H1 (cell line): ENCODE results near the gene ABCD4. TPM values are rescaled to one million over a fixed set of nuclear protein-coding genes. Genes with fewer than 3 reads are reported as not detected.

ENCODE experiments used
- CTCF ChIA-PET: fragments of 300-600 bp; sonication (Branson Sonifier 250); formaldehyde crosslinking; loops from one replicate; lab custom pipeline; 2021; ENCODE audit not compliant: partially characterized antibody; lab: Charles Lee
- POLR2A ChIA-PET: fragments of 300-600 bp; sonication (Branson Sonifier 250); formaldehyde crosslinking; loops from one replicate; lab custom pipeline; 2021; ENCODE audit warnings: inconsistent platforms; ENCODE audit not compliant: partially characterized antibody; lab: Charles Lee
- DNase-seq, 2 experiments: peaks; one replicate each; pipeline versions ENCODE4 v3.0.0 to v3.0.0-alpha.2; 2010 to 2022; ENCODE audit warnings: low spot score in 2 of 2, low read depth in 1 of 2, mixed read lengths in 1 of 2
- FAIRE-seq: peaks from 2 replicates; lab custom pipeline; 2011; peaks lifted over from hg19 to GRCh38; lab: Jason Lieb, UNC
- H2AFZ ChIP-seq: 2 replicates; pipeline ENCODE4 v1.8.1; 2012; ENCODE audit warnings: low read length, inconsistent platforms
- H2AK5ac ChIP-seq: 2 replicates; pipeline ENCODE4 v1.6.1; 2013; ENCODE audit warnings: low read depth, low read length
- H2BK120ac ChIP-seq: replicated peaks from 2 replicates; pipeline ENCODE3; 2013; ENCODE audit warnings: low read depth, low read length, inconsistent platforms
- H2BK12ac ChIP-seq: 2 replicates; pipeline ENCODE4 v1.6.1; 2013; ENCODE audit warnings: low read depth, low read length
- H2BK15ac ChIP-seq: 2 replicates; pipeline ENCODE4 v1.6.1; 2013; ENCODE audit warnings: low read length
- H2BK20ac ChIP-seq: 2 replicates; pipeline ENCODE4 v1.6.1; 2013; ENCODE audit warnings: low read length
- H2BK5ac ChIP-seq: 2 replicates; pipeline ENCODE4 v1.6.1; 2013; ENCODE audit warnings: low read depth, low read length
- H3K14ac ChIP-seq: 2 replicates; pipeline ENCODE4 v1.6.1; 2013; ENCODE audit warnings: inconsistent platforms; ENCODE audit not compliant: insufficient read length
- H3K18ac ChIP-seq: 2 replicates; pipeline ENCODE4 v1.6.1; 2013; ENCODE audit warnings: low read length; ENCODE audit errors: extremely low read depth
- H3K23ac ChIP-seq: 2 replicates; pipeline ENCODE4 v1.6.1; 2013; ENCODE audit warnings: inconsistent platforms; ENCODE audit not compliant: insufficient read length
- H3K23me2 ChIP-seq: 2 replicates; pipeline ENCODE4 v1.6.1; 2013; ENCODE audit warnings: low read depth, low read length
- H3K27ac ChIP-seq: 2 replicates; pipeline ENCODE4 v1.6.1; 2011; ENCODE audit warnings: low read depth, low read length, inconsistent platforms
- H3K27me3 ChIP-seq, 4 experiments: replicated peaks in 1 of 4; 1 replicate in 1 of 4; 2 replicates in 3 of 4; pipeline versions ENCODE4 v1.6.1 to v1.8.1; 2011 to 2013; ENCODE audit warnings: low read length in 3 of 4, mild to moderate bottlenecking in 3 of 4, inconsistent platforms in 2 of 4, mixed read lengths in 2 of 4, moderate library complexity in 1 of 4; ENCODE audit not compliant: control insufficient read depth in 3 of 4, insufficient read depth in 3 of 4; ENCODE audit errors: extremely low read depth in 1 of 4
- H3K36me3 ChIP-seq, 4 experiments: 2 replicates each; pipeline versions ENCODE4 v1.6.1 to v1.8.1; 2011 to 2013; ENCODE audit warnings: mild to moderate bottlenecking in 4 of 4, low read length in 3 of 4, moderate library complexity in 2 of 4, control low read depth in 1 of 4, inconsistent platforms in 1 of 4; ENCODE audit not compliant: insufficient read depth in 4 of 4, control insufficient read depth in 2 of 4
- H3K4ac ChIP-seq: replicated peaks from 2 replicates; pipeline ENCODE3; 2013; ENCODE audit warnings: low read length, low read depth, mixed read lengths, inconsistent platforms; ENCODE audit not compliant: insufficient read length
- H3K4me1 ChIP-seq, 4 experiments: replicated peaks in 1 of 4; 1 replicate in 1 of 4; 2 replicates in 3 of 4; pipeline versions ENCODE4 v1.6.1 to v1.8.1; 2011 to 2013; ENCODE audit warnings: low read length in 3 of 4, inconsistent platforms in 2 of 4, mixed read lengths in 1 of 4; ENCODE audit not compliant: insufficient read depth in 4 of 4, control insufficient read depth in 3 of 4
- H3K4me2 ChIP-seq, 2 experiments: 2 replicates each; pipeline versions ENCODE4 v1.6.1 to v1.8.1; 2011 to 2013; ENCODE audit warnings: low read depth in 2 of 2, low read length in 2 of 2, control low read depth in 1 of 2, inconsistent platforms in 1 of 2, mild to moderate bottlenecking in 1 of 2; ENCODE audit not compliant: insufficient read depth in 1 of 2
- H3K4me3 ChIP-seq, 4 experiments: fragments of 200-600, 300-600 bp in 1 of 4; sonication (generic), shearing (Covaris generic), sonication (Bioruptor Twin) in 1 of 4; 2 replicates each; pipeline versions ENCODE4 v1.5.1 to v1.8.1; 2011 to 2016; ENCODE audit warnings: low read length in 4 of 4, low read depth in 3 of 4, control low read depth in 2 of 4, inconsistent platforms in 2 of 4, mild to moderate bottlenecking in 2 of 4, mixed read lengths in 1 of 4, moderate library complexity in 1 of 4; ENCODE audit not compliant: insufficient read depth in 2 of 4; ENCODE audit errors: extremely low read depth in 1 of 4
- H3K56ac ChIP-seq: replicated peaks from 2 replicates; pipeline ENCODE3; 2013; ENCODE audit warnings: low read depth, mild to moderate bottlenecking, mixed read lengths, low read length, inconsistent platforms; ENCODE audit not compliant: insufficient read length
- H3K79me1 ChIP-seq: 2 replicates; pipeline ENCODE4 v1.6.1; 2013; ENCODE audit warnings: low read depth, low read length, control low read depth
- H3K79me2 ChIP-seq, 2 experiments: 2 replicates each; pipeline versions ENCODE4 v1.6.1 to v1.8.1; 2012 to 2013; ENCODE audit warnings: low read length in 2 of 2, mild to moderate bottlenecking in 2 of 2, inconsistent platforms in 1 of 2; ENCODE audit not compliant: insufficient read depth in 2 of 2, control insufficient read depth in 1 of 2
- H3K9ac ChIP-seq, 4 experiments: replicated peaks in 1 of 4; 1 replicate in 1 of 4; 2 replicates in 3 of 4; pipeline versions ENCODE4 v1.6.1 to v1.8.1; 2011 to 2013; ENCODE audit warnings: low read depth in 3 of 4, low read length in 3 of 4, control low read depth in 2 of 4, mild to moderate bottlenecking in 2 of 4, moderate library complexity in 2 of 4, inconsistent platforms in 1 of 4; ENCODE audit errors: extremely low read depth in 1 of 4
- H3K9me3 ChIP-seq, 2 experiments: 2 replicates each; pipeline versions ENCODE4 v1.6.1 to v1.8.1; 2012 to 2013; ENCODE audit warnings: mild to moderate bottlenecking in 2 of 2, moderate library complexity in 2 of 2, control low read depth in 1 of 2, inconsistent platforms in 1 of 2, low read depth in 1 of 2, low read length in 1 of 2, mixed read lengths in 1 of 2; ENCODE audit not compliant: insufficient read depth in 2 of 2
- H4K20me1 ChIP-seq, 2 experiments: replicated peaks in 1 of 2; 2 replicates each; pipeline versions ENCODE3 to v1.8.1; 2011 to 2013; ENCODE audit warnings: inconsistent platforms in 2 of 2, low read length in 2 of 2, mild to moderate bottlenecking in 1 of 2; ENCODE audit not compliant: insufficient read depth in 2 of 2, control insufficient read depth in 1 of 2
- H4K5ac ChIP-seq: 2 replicates; pipeline ENCODE4 v1.6.1; 2013; ENCODE audit warnings: low read length, low read depth, mixed read lengths, inconsistent platforms; ENCODE audit not compliant: insufficient read length
- H4K8ac ChIP-seq: 2 replicates; pipeline ENCODE4 v1.8.0; 2013; ENCODE audit warnings: mild to moderate bottlenecking, moderate library complexity, low read length, inconsistent platforms; ENCODE audit not compliant: insufficient read depth; ENCODE audit errors: extremely low read depth
- H4K91ac ChIP-seq: replicated peaks from 2 replicates; pipeline ENCODE3; 2013; ENCODE audit warnings: low read length, mixed read lengths, inconsistent platforms; ENCODE audit not compliant: insufficient read length
- ATF3 ChIP-seq: IDR thresholded peaks from 2 replicates; pipeline ENCODE4 v1.6.1; 2011; ENCODE audit warnings: low read depth, mild to moderate bottlenecking, low read length; ENCODE audit not compliant: insufficient read depth
- JUND ChIP-seq: IDR thresholded peaks from 2 replicates; pipeline ENCODE4 v1.6.1; 2011; ENCODE audit warnings: mild to moderate bottlenecking, improper control_type of control experiment, low read length
- TEAD4 ChIP-seq: IDR thresholded peaks from 2 replicates; pipeline ENCODE4 v1.6.1; 2012; ENCODE audit warnings: low read depth, low read length, inconsistent platforms, mixed read lengths
- WGBS, 2 experiments: shearing (Covaris generic) in 1 of 2; methylation state at CpG; one replicate each; pipeline versions ENCODE4 v1.1.6 to v1.1.7; 2013 to 2015; ENCODE audit warnings: low lambda C conversion rate in 2 of 2, mixed read lengths in 2 of 2, inconsistent platforms in 1 of 2, low coverage in 1 of 2, missing lambda C conversion rate in 1 of 2; ENCODE audit not compliant: insufficient replicate concordance in 2 of 2, insufficient coverage in 1 of 2, insufficient read length in 1 of 2; ENCODE audit errors: extremely low coverage in 1 of 2, missing lambda C conversion rate in 1 of 2; 5-methylcytosine and 5-hydroxymethylcytosine counted together
- polyA plus RNA-seq, 7 experiments: library from polyadenylated mRNA; depleted of rRNA in 3 of 7; stranded (reverse) in 5 of 7; unstranded in 2 of 7; fragments of >200 nt in 5 of 7; fragments of 200-250 nt in 2 of 7; gene quantifications; 1 replicate in 5 of 7; 2 replicates in 1 of 7; 4 replicates in 1 of 7; pipeline versions ENCODE4 v1.2.1 to v1.2.3, GENCODE V29; 2011 to 2013; ENCODE audit warnings: missing spikeins in 2 of 7, mixed read lengths in 2 of 7
- total RNA-seq: library from RNA; stranded (reverse); fragmentation: NEBNext Ultra II Directional; extraction: Animal tissue kit (Norgen Biotek cat#: 25700); gene quantifications from 2 replicates; pipeline ENCODE4 v1.2.1, GENCODE V29; 2021

Gene ABCD4
- total and polyA plus RNA-seq, 2 of the 8 experiments (the other 6 are each of a cell fraction or from before 2014, with no cell fraction given) = 47.9 to 97.7 TPM

GRCh38 chr14:74297986-74298385, 4.7 kb downstream of the ABCD4 start:
- Histone ChIP-seq H3K4ac (no peak overlapping the region), H3K4me1 (0 out of 7 replicates have a peak, but pooled peaks cover 0 to 2% (median 0%) of the 10 kb centered on the region in 4 experiments), H3K36me3 (peaks cover 12 to 47% (median 22%) of the 10 kb centered on the region in 4 experiments; a peak in 7 of 8 replicates), H3K4me3 (no peak overlapping the region), H2AK5ac (no peak overlapping the region), H3K18ac (no peak overlapping the region), H3K4me2 (no peak overlapping the region), H4K20me1 (peaks cover 13 to 32% of the 10 kb centered on the region in 2 experiments), H4K91ac (no peak overlapping the region), H2BK15ac (no peak overlapping the region), H2BK120ac (no peak overlapping the region), H2BK20ac (no peak overlapping the region), H2BK5ac (no peak overlapping the region), H3K9me3 (no peaks in the 10 kb centered on the region), H4K5ac (no peak overlapping the region), H3K79me1 (peaks cover 16% of the 10 kb centered on the region; the same call in 1 of the 2 replicates), H3K27me3 (no peaks in the 10 kb centered on the region), H4K8ac (no peak overlapping the region; the same call in 1 of the 2 replicates), H3K9ac (no peak overlapping the region), H2AFZ (no peak overlapping the region), H3K27ac (no peak overlapping the region), H3K23ac (no peak overlapping the region), H3K56ac (no peak overlapping the region), H2BK12ac (no peak overlapping the region), H3K14ac (no peak overlapping the region), H3K23me2 (peaks cover 2% of the 10 kb centered on the region; the same call in 1 of the 2 replicates), H3K79me2 (peaks cover 7 to 72% of the 10 kb centered on the region in 2 experiments; a peak in 3 of 4 replicates)
- ChIA-PET CTCF (interaction anchor here (0.7 to 15.9 kb wide), 8 partner anchors 10 to 217 kb away, joined by 3 to 214 read pairs (median 6); partner anchors contain the start of gene ABCD4), POLR2A (interaction anchor here (0.6 to 2.7 kb wide), 5 partner anchors 12 to 59 kb away, joined by 3 to 6 read pairs (median 3); no protein-coding TSS in a partner anchor)
- DNase-seq (no peak), FAIRE-seq (no peak)
- 94% methylated on average over 8 of the region's 10 CpGs; no CpG with 5 or more reads in 1 of the 2 experiments for WGBS, 2 experiments
- no peak for TF ChIP-seq TEAD4
- TF ChIP-seq ATF3 = no peak
- TF ChIP-seq JUND = no peak
